ENCODE measurements around the gene DIP2C.
"Not testable (repeated sequence)": the region's sequence is repeated elsewhere in the genome, so short reads cannot be mapped to it uniquely, and the experiment has no call there.

Gene DIP2C

GRCh38 chr10:485776-486175 lies 203.7 kb downstream of the DIP2C start:
- DNase-seq (ENCODE audit: low read depth in 2 of 3, low spot score in 2 of 3) = no peak

- no peak for DNase-seq (ENCODE audit: low read depth in 2 of 3, low spot score in 2 of 3)
Measured at GRCh38 chr10:484925-485661, 204.4 kb downstream of the DIP2C start.

DNA sequence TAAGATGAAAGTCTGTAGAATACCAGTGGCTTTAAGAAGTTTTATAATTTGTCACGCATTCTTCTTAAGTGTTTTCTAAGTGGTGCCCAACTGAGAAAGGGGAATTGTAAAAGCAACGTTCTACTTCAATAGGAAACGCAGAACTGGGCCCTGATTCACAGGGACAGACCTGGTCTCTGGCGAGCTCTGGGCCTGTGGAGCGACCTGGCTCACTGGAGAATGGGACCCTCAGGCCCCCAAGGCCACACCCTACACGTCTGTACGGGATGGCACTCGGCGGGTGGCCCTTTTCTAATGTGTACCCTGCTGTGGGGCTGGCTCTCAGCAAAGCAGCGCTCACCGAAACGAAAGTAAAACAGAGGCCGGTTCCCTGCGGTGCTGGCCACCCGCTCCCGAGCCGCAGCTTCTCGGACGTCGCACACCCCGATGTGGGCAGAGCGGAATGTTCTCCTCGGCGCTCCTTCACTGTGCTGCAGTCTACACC lies 205.0 kb downstream of the DIP2C start:
- DNase-seq (ENCODE audit: low read depth in 2 of 3, low spot score in 2 of 3) = no peak

DNA sequence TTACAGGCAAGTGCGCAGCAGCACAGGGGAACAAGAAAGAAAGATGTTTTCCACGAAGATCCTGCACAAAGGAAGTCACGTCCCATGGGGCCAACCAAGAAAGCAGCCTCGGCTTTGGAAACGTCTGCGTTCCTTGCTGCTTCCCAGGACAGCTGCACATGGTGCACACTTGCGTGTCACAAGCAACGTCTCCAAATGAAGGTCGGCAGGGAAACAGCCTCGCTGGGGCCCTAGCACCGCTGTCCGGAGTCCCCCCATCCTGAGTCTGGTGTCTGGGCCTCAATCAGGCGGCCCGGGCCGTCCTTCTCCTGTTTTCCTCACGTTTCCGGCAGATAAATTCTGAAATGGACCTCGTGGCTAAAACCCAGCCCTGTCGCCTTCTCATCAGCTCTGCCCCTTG lies 206.2 kb downstream of the DIP2C start:
- DNase-seq (ENCODE audit: low read depth in 2 of 3, low spot score in 2 of 3) = no peak

DNA sequence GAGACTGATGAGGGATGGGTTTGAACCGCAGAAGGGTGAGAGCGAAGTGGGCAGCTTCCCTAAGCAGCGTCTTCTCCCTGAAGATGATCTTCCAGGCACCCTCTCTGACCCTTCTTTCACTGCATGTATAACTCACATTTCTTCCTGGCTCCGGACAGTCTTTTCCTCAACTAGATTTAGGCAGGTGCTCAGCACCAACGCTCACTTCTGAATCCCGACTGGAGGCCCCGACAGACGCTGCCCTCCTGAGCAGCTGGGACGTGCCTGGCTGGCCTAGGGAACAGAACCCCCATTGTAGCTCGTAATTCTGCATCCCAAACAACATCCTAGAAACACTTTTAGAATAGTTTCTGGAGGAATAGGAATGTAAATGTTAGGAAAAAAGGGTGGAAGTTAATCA lies 206.6 kb downstream of the DIP2C start:
- DNase-seq (ENCODE audit: low read depth in 2 of 3, low spot score in 2 of 3) = no peak

- DNase-seq (ENCODE audit: low read depth in 2 of 3, low spot score in 2 of 3) = no peak
Measured at GRCh38 chr10:482051-482501, 207.4 kb downstream of the DIP2C start.

GRCh38 chr10:481628-482027 lies 207.8 kb downstream of the DIP2C start:
- no peak for DNase-seq (ENCODE audit: low read depth in 2 of 3, low spot score in 2 of 3)

DNA sequence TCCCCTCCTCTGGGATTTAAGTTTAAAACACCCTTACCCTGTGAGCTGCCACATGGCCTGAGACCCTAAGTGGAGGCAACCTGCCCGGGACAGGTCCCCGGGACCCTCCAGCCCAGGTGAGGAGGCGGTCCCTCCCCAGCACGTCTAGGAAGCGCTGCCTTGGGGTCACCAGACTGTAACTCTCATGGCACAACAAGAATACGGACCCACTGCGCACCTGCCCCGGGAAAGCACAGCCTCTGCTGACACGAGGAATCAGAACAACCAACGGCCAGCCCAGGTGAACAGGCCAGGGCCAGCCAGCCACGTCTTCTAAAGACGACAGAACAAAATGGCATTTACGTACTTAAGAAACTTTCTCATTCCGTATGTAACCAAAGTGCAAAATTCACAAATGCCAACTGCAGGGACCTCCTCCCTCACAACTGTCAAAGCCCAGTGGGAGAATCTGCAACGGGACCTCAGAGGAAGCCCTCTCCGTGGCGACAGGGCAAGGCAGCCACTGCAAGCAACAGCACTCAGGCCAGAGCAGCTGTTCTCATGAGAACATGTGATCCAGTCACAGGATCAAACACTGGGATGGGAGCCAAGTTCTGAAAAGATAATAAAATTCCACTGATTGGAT lies 208.4 kb downstream of the DIP2C start:
- no peak for DNase-seq (ENCODE audit: low read depth in 2 of 3, low spot score in 2 of 3)

- DNase-seq (ENCODE audit: low read depth in 2 of 3, low spot score in 2 of 3) = no peak
Measured at GRCh38 chr10:480498-480927, 209.0 kb downstream of the DIP2C start.

DNA sequence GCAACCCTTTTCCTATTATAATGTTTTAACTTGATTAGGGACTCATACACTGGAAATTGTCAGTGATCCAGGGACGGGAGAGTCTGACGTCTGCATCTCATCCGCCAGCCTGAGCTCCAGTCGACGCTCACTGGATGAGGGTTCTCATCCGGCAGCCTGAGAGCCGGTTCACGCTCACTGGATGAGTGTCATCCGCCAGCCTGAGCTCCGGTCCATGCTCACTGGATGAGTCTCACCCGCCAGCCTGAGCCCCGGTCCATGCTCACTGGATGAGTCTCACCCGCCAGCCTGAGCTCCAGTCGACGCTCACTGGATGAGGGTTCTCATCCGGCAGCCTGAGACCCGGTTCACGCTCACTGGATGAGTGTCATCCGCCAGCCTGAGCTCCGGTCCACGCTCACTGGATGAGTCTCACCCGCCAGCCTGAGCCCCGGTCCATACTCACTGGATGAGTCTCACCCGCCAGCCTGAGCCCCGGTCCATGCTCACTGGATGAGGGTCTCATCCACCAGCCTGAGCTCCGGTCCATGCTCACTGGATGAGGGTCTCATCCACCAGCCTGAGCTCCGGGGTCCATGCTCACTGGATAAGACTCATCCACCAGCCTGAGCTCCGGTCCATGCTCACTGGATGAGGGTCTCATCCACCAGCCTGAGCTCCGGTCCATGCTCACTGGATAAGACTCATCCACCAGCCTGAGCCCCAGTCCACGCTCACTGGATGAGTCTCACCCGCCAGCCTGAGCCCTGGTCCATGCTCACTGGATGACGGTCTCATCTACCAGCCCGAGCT lies 209.6 kb downstream of the DIP2C start:
- DNase-seq (ENCODE audit: low read depth in 2 of 3, low spot score in 2 of 3) = not testable (repeated sequence)

DNA sequence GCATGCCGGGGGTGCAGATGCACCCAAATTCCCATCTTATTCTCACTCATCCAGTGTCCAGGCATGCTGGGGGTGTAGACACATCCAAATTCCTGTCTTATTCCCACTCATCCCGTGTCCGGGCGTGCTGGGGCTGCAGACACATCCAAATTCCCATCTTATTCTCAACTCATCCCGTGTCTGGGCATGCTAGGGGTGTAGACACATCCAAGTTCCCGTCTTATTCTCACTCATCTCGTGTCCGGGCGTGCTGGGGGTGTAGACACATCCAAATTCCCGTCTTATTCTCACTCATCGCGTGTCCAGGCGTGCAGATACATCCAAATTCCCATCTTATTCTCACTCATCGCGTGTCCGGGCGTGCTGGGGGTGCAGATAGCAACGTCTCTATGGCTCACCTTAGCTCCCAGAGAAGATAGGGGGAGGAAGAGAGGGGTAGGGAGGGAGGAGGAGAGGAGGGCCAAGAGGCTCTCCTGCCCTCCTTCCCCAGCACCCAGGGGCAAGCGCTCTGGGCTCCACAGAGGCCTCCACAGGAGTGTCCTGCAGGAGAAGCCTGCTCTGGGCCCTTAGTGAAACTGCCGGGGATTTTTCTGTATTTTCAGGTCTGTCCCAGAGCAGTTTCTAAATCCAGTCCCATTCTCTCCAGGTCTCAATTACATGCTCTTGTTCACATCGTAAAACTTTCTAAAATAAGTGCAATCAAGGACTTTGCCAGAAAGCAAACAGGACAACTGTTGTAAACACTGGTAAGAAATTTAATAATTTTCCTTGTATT lies 210.8 kb downstream of the DIP2C start:
- DNase-seq (ENCODE audit: low read depth in 2 of 3, low spot score in 2 of 3) = no peak

DNA sequence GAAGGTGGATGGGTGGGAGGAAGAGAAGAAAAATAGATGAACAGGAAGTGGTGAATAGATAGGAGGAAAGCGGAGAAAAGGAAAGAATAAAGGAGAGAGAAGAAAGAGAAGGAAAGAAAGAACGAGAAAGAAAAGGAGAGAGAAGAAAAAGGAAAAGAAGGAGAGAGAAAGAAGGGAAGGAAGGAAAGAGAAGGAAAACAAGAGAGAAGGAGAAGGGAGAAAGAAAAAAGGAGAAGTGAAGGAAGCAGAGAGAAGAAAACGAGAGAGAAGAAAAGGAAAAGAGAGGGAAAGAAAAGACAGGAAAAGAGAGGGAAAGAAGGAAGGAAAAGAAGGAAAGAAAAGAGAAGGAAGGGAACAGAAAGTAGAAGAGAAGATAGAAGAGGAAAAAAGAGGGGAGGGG lies 211.8 kb downstream of the DIP2C start:
- DNase-seq (ENCODE audit: low read depth in 2 of 3, low spot score in 2 of 3) = no peak

DNA sequence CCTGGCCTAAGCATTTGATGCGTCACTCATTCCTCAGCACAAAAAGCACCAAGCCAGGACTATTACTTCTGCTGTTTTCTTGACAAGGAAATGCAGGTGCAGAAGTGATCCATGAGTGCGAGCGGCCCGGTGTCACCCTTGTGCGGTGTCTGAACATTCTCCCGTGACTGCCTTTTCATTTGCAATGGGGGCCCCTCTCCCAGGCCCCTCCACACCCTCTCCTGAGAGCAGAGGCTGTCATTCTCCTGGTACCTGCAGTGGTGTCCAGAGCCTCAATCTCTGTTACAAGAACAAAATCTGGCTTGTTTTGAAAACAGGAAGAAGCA lies 213.1 kb downstream of the DIP2C start:
- no peak for DNase-seq (ENCODE audit: low read depth in 2 of 3, low spot score in 2 of 3)

DNA sequence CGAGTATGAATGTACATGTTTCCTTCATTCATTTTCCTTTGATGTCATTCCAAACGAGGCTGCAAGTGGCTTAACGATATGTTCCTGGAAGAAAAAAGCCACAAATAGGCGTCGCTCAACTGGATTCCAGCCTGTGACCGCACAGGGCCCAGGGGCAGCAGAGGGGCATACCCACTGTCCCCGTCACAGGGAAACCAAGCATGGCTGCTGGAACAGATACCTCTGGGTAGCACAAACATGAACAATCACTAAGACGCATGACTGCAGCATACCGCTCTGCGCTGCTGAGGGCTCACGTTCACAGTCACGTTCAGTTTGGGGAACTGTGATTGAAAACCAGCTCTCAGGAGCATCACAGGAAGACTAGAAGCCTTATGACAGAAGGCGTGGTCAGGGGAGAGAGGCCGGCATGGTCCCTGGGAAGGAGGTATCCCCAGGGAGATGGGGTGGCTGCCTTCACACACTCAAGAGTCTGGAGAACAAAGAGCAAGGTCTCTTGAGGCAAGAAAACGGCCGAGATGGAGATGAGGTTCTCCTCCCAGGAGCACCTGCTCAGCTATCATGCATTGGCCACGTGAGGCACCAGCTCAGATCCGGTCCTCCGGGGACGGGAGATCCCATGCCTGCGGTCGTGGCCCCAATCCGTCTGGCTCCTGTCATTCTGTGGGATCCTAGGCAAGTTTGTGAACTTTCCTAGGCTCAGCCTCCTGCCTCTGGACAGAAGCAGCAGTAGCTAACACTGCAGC lies 213.6 kb downstream of the DIP2C start:
- no peak for DNase-seq (ENCODE audit: low read depth in 2 of 3, low spot score in 2 of 3)

- DNase-seq (ENCODE audit: low read depth in 2 of 3, low spot score in 2 of 3) = no peak
Measured at GRCh38 chr10:474946-475345, 214.5 kb downstream of the DIP2C start.

DNA sequence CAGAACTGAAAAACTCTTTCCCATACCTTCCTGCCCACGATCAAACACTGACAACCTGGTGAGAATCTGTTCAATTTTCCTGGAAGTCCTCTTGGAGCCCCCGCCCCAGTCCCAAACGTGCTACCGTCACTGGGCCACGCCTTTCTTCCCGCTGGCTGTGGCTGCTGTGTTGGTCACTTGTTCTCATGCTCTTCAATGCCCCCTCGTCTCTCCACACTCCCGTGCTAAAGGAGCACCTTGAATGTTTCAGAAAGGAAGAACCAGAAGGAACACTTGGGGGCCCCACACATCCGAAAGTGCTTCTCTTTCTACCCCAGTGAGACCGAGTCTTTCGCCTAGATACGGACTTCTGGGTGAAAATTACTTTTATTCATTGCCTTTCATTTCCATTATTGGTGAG lies 215.1 kb downstream of the DIP2C start:
- DNase-seq (ENCODE audit: low read depth in 2 of 3, low spot score in 2 of 3) = no peak

- DNase-seq (ENCODE audit: low read depth in 2 of 3, low spot score in 2 of 3) = no peak
Measured at GRCh38 chr10:472241-472910, 217.1 kb downstream of the DIP2C start.

- DNase-seq (ENCODE audit: low read depth in 2 of 3, low spot score in 2 of 3) = no peak
Measured at GRCh38 chr10:470339-471003, 219.0 kb downstream of the DIP2C start.

DNA sequence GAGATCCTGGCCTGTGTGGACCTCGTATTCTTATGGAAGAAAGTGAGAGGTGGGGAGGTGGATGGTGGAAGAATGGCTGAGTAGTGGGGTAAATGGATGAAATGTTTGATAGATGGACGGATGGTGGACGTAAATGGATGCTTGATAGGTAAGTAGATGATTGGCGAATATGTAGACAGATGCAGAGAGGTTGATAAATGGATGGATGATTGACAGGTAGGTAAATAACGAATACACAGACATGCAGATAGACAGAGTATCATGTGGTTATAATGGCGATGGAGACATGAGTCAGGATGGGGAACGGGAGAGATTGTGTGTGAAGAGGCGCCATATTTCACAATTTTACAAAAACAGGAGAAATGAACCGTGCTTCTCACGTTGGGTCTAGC lies 219.5 kb downstream of the DIP2C start:
- DNase-seq (ENCODE audit: low read depth in 2 of 3, low spot score in 2 of 3) = no peak

DNA sequence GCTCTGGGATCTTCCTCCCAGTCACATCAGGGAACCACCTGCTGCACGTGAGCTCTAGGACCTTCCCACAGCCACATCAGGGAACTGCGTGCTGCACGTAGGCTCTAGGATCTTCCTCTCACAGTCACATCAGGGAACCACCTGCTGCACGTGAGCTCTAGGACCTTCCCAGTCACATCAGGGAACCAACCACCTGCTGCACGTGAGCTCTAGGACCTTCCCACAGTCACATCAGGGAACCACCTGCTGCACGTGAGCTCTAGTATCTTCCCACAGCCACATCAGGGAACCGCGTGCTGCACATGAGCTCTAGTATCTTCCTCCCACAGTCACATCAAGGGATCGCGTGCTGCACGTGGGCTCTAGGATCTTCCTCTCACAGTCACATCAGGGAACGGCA lies 229.7 kb downstream of the DIP2C start:
- no peak for DNase-seq (ENCODE audit: low read depth in 2 of 3, low spot score in 2 of 3)
